Measurements from ENCODE around the gene ATXN3.

The ATXN3 gene

GRCh38 chr14:92040431-92041051 lies 65.8 kb downstream of the ATXN3 start:
- no peak for TF ChIP-seq CTCF (IDR thresholded peaks at IDR 0.05; ENCODE audit: low read length, missing control alignments)
- peak; percentile 25 for DNase-seq (ENCODE audit: low read depth)
- peak overlapping the region; percentile 95 for H3K4me3 ChIP-seq (replicated peaks; ENCODE audit: low read depth, low read length)

GRCh38 chr14:92039719-92040430 lies 66.5 kb downstream of the ATXN3 start, which contains the start of gene TRIP11:
TSS of gene TRIP11 (minus strand) at chr14:92040059. CDS start at chr14:92039685, 374 bp downstream.
- peak; percentile 95 for DNase-seq (ENCODE audit: low read depth)
- TF ChIP-seq CTCF (IDR thresholded peaks at IDR 0.05; ENCODE audit: low read length, missing control alignments) = no peak
- peak within 1 kb of the TSS; percentile 95 for H3K4me3 ChIP-seq (replicated peaks; ENCODE audit: low read depth, low read length)

GRCh38 chr14:92039063-92039718 lies 67.2 kb downstream of the ATXN3 start:
- peak; percentile 76 for DNase-seq (ENCODE audit: low read depth)
- H3K4me3 ChIP-seq (replicated peaks; ENCODE audit: low read depth, low read length) = peak overlapping the region; percentile 95

GRCh38 chr14:92037989-92038388 lies 68.4 kb downstream of the ATXN3 start:
- H3K4me3 ChIP-seq (replicated peaks; ENCODE audit: low read depth, low read length) = peak overlapping the region; percentile 95
- peak; percentile 2 for DNase-seq (ENCODE audit: low read depth)
- no peak for TF ChIP-seq CTCF (IDR thresholded peaks at IDR 0.05; ENCODE audit: low read length, missing control alignments)

More at GRCh38 chr14:92039063-92039718, 67.2 kb downstream of the ATXN3 start:
- no peak for TF ChIP-seq CTCF (IDR thresholded peaks at IDR 0.05; ENCODE audit: low read length, missing control alignments)

GRCh38 chr14:92035890-92036289 lies 70.5 kb downstream of the ATXN3 start:
- no peak overlapping the region for H3K4me3 ChIP-seq (replicated peaks; ENCODE audit: low read depth, low read length)
- no peak for DNase-seq (ENCODE audit: low read depth)
- no peak for TF ChIP-seq CTCF (IDR thresholded peaks at IDR 0.05; ENCODE audit: low read length, missing control alignments)

- no peak for DNase-seq (ENCODE audit: low read depth)
- TF ChIP-seq CTCF (IDR thresholded peaks at IDR 0.05; ENCODE audit: low read length, missing control alignments) = no peak
Observed at GRCh38 chr14:92033906-92034687, 72.3 kb downstream of the ATXN3 start.

More at GRCh38 chr14:92033906-92034687, 72.3 kb downstream of the ATXN3 start:
- no peak overlapping the region for H3K4me3 ChIP-seq (replicated peaks; ENCODE audit: low read depth, low read length)

All from fibroblast of pulmonary artery (primary cell).